SK-N-MC (cell line): Measurements from ENCODE around the gene TMOD1.

Source experiments
- DNase-seq: peaks from one replicate; pipeline ENCODE4 v3.0.0-alpha.2; 2011; ENCODE audit warnings: low read depth, low spot score
- H3K27ac ChIP-seq: fragments of 200-600 bp; sonication (generic); 2 replicates; pipeline ENCODE4 v1.5.1; 2016; ENCODE audit warnings: mixed run types
- H3K36me3 ChIP-seq: fragments of 200-600 bp; sonication (generic); 2 replicates; pipeline ENCODE4 v1.6.1; 2017; ENCODE audit warnings: antibody characterized with exemption, low read length, mixed read lengths; ENCODE audit not compliant: insufficient read depth
- H3K4me3 ChIP-seq: fragments of 200-600 bp; sonication (generic); 2 replicates; pipeline ENCODE4 v1.5.1; 2016
- H3K9ac ChIP-seq: fragments of 200-600 bp; sonication (generic); 2 replicates; pipeline ENCODE4 v1.8.0; 2017; ENCODE audit warnings: mixed run types, mixed read lengths; ENCODE audit not compliant: insufficient read length
- H3K9me3 ChIP-seq: fragments of 200-600 bp; sonication (generic); 2 replicates; pipeline ENCODE4 v1.6.1; 2017; ENCODE audit warnings: low read depth, mild to moderate bottlenecking, antibody characterized with exemption, low read length, moderate library complexity, mixed read lengths
- EZH2 ChIP-seq: fragments of 200-600 bp; sonication (generic); IDR thresholded peaks from one replicate; pipeline ENCODE4 v1.6.1; 2017; ENCODE audit warnings: antibody characterized with exemption
- FOXP2 ChIP-seq: optimal IDR thresholded peaks from 2 replicates; pipeline ENCODE3; 2011; ENCODE audit warnings: mild to moderate bottlenecking, moderate library complexity; ENCODE audit not compliant: insufficient read depth; ENCODE audit errors: extremely low read length, control extremely low read depth
- POLR2AphosphoS5 ChIP-seq: IDR thresholded peaks from 2 replicates; pipeline ENCODE4 v1.6.1; 2012; ENCODE audit warnings: mild to moderate bottlenecking, low read depth, low read length, borderline replicate concordance

Gene TMOD1

DNA sequence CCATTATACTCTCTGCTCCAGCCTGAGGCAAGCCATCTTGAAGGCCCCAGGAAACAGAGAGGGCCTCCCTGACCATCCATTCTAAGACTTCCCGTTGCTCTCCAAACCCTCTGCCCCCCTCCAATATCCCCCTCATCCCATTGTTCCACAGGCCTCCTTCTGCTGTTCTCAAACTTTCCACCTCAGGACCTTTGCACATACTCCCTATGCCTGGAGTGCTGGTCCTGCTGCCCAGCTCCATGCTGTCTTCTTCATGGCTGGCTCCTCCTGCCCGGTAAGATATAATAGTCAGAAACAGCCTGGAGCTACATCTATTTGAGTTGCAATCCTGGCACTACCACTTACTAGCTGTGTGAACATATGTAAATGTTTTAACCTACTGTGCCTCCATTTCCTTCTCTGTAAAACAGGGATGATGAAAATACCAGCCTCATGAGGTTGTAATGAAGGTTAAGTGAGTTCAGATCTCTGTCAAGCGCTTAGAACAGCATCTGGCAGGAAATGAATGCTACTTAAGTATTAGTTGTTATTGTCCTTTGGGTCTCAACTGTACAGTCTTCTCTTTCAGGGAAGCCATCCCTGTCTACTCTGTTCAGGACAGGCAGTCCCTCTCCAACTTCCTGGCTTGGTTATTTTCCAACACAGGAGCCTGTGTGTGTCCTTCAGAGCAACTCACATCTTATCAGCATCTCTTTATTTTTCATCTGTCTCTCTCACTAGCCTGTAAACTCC is 45.8 kb downstream of the TMOD1 start:
- H3K36me3 ChIP-seq = no peaks in the 10 kb centered on the region
- no peaks in the 10 kb centered on the region for H3K9me3 ChIP-seq
- no peak overlapping the region for H3K27ac ChIP-seq
- DNase-seq = no peak
- no peak for TF ChIP-seq FOXP2
- TF ChIP-seq POLR2AphosphoS5 = no peak
- no peak for TF ChIP-seq EZH2
- H3K9ac ChIP-seq = no peak overlapping the region
- H3K4me3 ChIP-seq = no peak overlapping the region

DNA sequence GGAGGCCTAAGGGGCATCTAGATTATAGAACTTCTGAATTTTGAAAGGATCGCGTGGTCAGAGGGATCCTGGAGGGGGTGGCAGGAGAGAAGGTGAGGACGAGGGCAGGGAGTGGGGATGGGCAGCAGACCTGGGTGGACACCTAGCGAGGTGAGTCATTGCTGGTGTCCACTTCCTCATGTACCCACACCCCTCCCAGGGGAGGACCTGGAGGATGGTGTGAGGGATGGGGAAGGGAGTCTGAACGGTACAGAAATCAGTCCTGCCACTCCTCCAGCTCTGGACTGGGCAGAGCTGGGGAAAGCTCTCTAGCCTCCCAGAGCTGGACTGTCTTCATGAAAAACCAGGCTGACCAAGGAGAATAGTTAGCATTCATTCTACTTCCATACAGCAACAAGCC is 46.9 kb downstream of the TMOD1 start:
- no peak overlapping the region for H3K9ac ChIP-seq
- no peak overlapping the region for H3K27ac ChIP-seq
- H3K36me3 ChIP-seq = no peaks in the 10 kb centered on the region
- H3K4me3 ChIP-seq = no peak overlapping the region
- H3K9me3 ChIP-seq = no peaks in the 10 kb centered on the region
- TF ChIP-seq POLR2AphosphoS5 (no peak), FOXP2 (no peak), EZH2 (no peak)
- no peak for DNase-seq

DNA sequence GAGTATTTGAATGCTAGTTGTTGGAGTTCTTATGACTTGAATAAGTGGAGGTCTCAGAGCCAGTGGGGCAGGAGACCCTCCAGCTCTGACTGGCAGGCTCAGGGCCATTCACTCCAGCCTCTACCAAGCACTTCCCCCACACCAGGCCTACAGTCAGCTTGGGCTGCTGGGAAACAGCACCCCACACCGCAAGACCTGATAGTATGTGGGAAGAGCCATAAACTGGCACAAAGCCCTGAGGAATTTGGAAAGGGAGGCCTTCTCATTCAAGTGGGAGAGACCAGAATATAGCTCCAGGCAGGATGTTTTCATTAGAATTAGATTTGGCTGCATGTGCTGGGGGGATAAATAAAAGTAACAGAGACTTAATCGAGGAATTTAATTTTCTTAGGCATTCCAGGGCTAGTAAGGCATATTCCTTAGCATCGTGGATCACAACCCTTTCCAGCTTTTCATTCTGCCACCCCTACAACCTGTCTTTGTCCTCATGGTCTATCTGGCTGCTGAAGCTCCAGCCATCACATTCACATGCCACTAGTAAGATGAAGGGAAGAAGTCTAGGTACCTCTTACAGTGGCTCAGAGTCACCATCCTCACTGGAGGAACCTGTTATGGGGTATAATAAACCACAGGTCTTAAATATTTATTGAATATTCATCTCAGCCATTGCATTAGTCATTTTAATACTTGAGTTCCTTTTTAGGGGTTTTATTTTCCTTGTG is 47.5 kb downstream of the TMOD1 start:
- Histone ChIP-seq H3K27ac (no peak overlapping the region), H3K9ac (no peak overlapping the region), H3K9me3 (no peaks in the 10 kb centered on the region), H3K4me3 (no peak overlapping the region), H3K36me3 (no peaks in the 10 kb centered on the region)
- DNase-seq = no peak
- TF ChIP-seq FOXP2 (no peak), POLR2AphosphoS5 (no peak), EZH2 (no peak)

DNA sequence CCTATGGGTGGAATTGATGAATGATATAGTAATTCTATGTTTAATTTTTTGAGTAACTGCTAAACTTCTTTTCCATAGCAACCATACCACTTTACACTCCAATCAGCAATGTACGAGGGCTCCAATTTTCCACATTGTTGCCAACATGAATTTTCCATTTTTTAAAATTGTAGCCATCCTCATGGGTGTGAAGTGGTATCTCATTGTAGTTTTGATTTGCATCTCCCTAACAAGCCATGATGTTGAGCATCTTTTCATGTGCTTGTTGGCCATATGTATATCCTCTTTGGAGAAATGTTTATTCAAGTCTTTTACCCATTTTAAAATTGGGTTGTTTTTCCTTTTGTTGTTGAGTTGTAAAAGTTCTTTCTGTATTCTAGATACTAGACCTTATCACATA is 48.9 kb downstream of the TMOD1 start:
- Histone ChIP-seq H3K27ac (no peak overlapping the region), H3K36me3 (no peaks in the 10 kb centered on the region), H3K9ac (no peak overlapping the region), H3K9me3 (no peaks in the 10 kb centered on the region), H3K4me3 (no peak overlapping the region)
- TF ChIP-seq EZH2 (no peak), FOXP2 (no peak), POLR2AphosphoS5 (no peak)
- DNase-seq = no peak

DNA sequence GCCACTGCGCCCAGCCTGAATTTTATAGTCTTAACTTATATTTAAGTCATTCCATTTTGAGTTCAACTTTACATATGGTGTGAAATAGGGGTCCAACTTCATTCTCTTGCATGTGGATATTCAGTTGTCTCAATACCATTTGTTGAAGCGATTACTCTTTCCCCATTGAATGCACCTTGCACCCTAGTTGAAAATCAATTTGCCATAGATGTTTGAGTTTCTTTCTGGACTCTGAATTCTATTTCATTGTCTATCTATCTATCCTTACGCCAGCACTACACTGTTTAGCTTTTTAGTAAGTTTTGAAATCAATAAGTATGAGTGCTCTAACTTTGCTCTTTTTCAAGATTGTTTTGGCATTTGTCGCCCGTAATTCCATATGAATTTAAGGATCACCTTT is 49.8 kb downstream of the TMOD1 start:
- H3K9me3 ChIP-seq = no peaks in the 10 kb centered on the region
- TF ChIP-seq EZH2 = no peak
- no peak for TF ChIP-seq FOXP2
- no peak for TF ChIP-seq POLR2AphosphoS5
- no peak overlapping the region for H3K4me3 ChIP-seq
- no peaks in the 10 kb centered on the region for H3K36me3 ChIP-seq
- no peak overlapping the region for H3K9ac ChIP-seq
- no peak for DNase-seq
- H3K27ac ChIP-seq = no peak overlapping the region

DNA sequence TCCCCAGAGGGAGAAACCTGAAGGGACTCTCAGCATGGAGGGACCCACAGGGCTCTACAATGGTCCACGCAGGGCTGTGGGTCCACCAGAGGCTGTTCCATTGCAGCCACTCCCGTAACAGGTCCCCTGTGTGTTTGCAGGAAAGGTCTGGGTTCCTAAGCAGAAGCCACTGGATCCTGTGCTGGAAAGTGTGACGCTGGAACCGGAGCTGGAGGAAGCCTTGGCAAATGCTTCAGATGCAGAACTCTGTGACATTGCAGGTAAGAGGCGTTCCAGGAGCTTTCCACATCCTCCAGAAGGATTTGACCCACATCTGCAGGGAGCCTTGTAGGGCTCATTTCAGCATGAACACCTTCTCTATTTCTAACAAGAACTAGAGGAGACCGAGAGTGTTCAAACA is 51.7 kb downstream of the TMOD1 start:
- Histone ChIP-seq H3K27ac (no peak overlapping the region), H3K9me3 (no peaks in the 10 kb centered on the region), H3K9ac (no peak overlapping the region), H3K36me3 (no peaks in the 10 kb centered on the region), H3K4me3 (no peak overlapping the region)
- TF ChIP-seq EZH2 = no peak
- TF ChIP-seq POLR2AphosphoS5 = no peak
- TF ChIP-seq FOXP2 = no peak
- no peak for DNase-seq

DNA sequence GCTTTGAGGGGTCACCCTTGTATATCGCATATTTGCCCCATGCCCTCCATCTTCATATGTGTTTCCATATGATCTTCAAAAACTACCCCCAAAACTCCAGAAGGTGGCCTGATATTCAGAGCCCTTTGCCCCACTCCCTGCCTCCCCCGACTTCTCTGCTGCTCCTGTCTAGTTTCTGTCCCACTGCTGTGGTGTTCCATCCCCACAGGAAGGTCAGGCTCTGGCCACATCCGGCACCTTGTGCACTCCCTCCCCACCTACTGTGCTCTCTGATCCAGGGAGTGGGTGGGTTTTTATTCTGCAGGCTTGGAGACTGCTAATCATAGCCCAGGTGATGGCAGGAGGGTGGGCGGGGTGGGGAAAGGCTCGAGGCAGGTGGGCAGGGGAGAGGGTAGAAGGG is 52.4 kb downstream of the TMOD1 start:
- Histone ChIP-seq H3K4me3 (no peak overlapping the region), H3K9me3 (no peaks in the 10 kb centered on the region), H3K36me3 (no peaks in the 10 kb centered on the region), H3K27ac (no peak overlapping the region), H3K9ac (no peak overlapping the region)
- no peak for TF ChIP-seq FOXP2
- no peak for TF ChIP-seq EZH2
- no peak for TF ChIP-seq POLR2AphosphoS5
- no peak for DNase-seq

DNA sequence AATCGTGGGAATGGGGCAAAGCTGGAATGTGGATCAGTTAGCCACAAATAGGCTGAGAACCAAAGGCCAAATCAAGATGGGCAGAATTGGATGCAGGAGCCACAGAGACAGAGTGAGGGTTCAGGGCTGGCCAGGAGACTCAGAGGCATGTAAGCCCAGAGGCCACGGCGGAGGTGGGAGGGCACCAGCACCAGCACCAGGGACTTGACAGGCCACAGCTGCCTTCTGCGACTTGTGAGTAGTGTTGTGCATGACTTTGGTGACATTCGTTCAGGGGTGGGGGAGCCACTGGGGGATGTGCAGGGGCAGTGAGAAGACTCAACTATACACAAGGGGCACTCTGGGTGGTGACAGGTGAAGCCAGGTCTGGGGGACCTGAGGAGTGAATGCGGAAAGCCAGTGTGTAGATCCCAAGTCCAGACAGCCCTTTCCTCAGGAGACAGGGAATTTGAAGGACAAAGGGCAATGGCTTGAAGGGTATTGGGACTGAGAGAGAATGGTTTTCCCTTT is 53.2 kb downstream of the TMOD1 start:
- H3K36me3 ChIP-seq = no peaks in the 10 kb centered on the region
- no peaks in the 10 kb centered on the region for H3K9me3 ChIP-seq
- H3K9ac ChIP-seq = no peak overlapping the region
- TF ChIP-seq EZH2 (no peak), POLR2AphosphoS5 (no peak), FOXP2 (no peak)
- no peak overlapping the region for H3K27ac ChIP-seq
- DNase-seq = no peak
- H3K4me3 ChIP-seq = no peak overlapping the region
